ENCODE data around the gene ARAP3.

The ARAP3 gene

DNA sequence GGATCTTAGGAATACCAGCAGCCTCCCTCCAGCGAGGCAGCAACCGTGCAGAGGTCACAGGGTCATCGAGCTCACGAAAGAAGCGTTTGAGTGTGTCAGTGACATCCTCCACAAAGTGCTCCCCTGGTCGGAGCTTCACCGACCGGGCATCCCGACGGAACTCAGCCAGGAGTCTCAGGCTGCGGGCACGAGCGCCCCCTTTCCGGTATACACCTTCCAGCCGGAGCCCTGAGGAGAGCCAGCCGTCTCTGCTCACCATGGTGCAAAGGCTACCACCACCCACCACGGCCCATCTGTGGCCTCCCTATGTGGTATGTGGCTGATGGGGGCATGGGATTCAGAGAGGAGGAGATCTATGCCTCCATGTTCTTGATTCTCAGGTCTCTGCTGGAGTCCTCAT is 20.0 kb downstream of the ARAP3 start:
- TF ChIP-seq, protein P1, sequence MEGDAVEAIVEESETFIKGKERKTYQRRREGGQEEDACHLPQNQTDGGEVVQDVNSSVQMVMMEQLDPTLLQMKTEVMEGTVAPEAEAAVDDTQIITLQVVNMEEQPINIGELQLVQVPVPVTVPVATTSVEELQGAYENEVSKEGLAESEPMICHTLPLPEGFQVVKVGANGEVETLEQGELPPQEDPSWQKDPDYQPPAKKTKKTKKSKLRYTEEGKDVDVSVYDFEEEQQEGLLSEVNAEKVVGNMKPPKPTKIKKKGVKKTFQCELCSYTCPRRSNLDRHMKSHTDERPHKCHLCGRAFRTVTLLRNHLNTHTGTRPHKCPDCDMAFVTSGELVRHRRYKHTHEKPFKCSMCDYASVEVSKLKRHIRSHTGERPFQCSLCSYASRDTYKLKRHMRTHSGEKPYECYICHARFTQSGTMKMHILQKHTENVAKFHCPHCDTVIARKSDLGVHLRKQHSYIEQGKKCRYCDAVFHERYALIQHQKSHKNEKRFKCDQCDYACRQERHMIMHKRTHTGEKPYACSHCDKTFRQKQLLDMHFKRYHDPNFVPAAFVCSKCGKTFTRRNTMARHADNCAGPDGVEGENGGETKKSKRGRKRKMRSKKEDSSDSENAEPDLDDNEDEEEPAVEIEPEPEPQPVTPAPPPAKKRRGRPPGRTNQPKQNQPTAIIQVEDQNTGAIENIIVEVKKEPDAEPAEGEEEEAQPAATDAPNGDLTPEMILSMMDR (IDR thresholded peaks at IDR 0.05; ENCODE audit: borderline replicate concordance, insufficient read depth, low read depth, low read length) = no peak
- H3K4me3 ChIP-seq (ENCODE audit: low read depth, low read length) = no peak overlapping the region

DNA sequence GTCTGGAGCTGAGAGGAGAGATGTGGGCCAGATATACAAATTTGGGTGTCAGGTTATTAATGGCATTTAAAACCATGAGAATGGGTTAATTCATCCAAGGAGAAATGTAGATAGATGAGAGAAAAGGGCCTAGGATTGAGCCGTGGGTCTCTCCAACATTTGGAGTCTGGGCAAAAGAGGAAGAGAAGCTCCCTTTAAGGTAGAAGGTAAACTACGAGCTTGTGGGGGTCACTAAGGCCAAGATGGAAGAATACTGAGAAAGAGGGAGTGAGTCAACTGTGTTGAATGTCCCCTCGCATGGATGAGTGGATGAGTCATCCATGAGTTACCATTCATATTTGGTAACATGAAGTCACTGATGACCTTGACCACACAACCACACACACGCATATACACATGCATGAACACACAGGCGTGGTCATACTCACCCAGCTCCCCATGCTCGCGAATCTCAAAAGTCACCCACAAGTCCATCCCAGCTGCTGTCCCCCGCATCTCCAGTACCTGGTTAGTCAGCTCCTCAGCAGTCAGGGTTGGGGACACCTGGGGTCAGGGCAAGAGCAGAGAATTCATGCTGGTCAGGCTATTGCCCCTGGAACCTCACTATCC is 24.0 kb downstream of the ARAP3 start:
- no peak overlapping the region for H3K4me3 ChIP-seq (ENCODE audit: low read depth, low read length)
- TF ChIP-seq, protein P1 (IDR thresholded peaks at IDR 0.05; ENCODE audit: borderline replicate concordance, insufficient read depth, low read depth, low read length) = no peak

DNA sequence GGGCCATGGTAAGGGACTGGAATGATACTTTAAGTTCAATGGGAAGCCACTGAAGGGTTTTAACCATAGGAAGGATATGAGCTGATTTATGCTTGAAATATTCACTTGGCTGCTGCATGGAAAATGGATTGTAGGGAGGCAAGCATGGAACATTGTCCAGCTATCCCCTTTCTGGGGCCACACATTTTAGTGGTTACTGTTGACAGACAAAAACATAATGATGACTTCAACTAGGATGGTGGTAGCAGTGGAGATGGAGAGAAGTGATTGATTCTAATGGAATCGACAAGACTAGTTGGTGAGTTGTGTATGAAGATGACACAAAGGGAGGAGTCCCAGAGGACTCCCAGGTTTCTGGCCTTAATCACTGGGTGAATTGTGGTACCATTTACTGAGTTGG is 24.6 kb downstream of the ARAP3 start:
- TF ChIP-seq, protein P1 (IDR thresholded peaks at IDR 0.05; ENCODE audit: borderline replicate concordance, insufficient read depth, low read depth, low read length) = no peak
- no peak overlapping the region for H3K4me3 ChIP-seq (ENCODE audit: low read depth, low read length)

DNA sequence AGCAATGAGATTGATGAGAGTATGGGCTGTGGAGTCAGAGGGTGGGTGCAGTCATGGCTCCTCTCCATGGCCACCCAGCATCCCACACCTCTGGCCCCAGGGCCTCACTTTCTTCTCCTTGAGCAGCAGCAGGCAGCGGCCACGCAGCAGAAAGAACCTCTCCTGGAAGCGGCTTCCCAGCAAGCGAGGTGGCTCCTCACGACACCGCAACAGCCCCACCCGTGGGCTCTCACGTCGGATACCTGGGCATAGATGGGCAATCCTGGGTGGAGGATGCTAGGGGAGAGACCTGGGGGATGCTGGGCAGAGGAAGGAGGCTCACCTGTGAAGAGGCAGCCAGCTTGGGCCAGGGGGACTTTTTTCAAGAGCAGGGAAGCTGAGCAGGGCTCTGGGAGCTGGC is 25.6 kb downstream of the ARAP3 start:
- H3K4me3 ChIP-seq (ENCODE audit: low read depth, low read length) = no peak overlapping the region
- TF ChIP-seq, protein P1 (IDR thresholded peaks at IDR 0.05; ENCODE audit: borderline replicate concordance, insufficient read depth, low read depth, low read length) = no peak

DNA sequence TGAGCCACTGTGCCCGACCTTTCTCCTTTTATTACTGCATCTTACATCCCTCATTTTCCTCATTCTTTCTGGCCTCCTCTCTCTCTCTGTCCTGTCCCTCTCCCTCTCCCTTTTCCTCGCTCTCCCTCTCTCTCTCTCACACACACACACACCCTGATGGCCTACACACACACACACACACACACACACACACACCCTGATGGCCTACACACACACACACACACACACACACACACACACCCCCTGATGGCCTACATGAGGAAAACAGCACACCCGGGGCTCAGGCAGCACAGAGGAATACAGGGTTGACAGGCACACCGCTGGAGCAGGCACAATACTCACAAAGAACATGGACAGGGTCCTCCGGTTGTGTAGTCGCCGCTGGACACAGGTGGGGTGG is 27.0 kb downstream of the ARAP3 start:
- no peak overlapping the region for H3K4me3 ChIP-seq (ENCODE audit: low read depth, low read length)
- TF ChIP-seq, protein P1 (IDR thresholded peaks at IDR 0.05; ENCODE audit: borderline replicate concordance, insufficient read depth, low read depth, low read length) = no peak

DNA sequence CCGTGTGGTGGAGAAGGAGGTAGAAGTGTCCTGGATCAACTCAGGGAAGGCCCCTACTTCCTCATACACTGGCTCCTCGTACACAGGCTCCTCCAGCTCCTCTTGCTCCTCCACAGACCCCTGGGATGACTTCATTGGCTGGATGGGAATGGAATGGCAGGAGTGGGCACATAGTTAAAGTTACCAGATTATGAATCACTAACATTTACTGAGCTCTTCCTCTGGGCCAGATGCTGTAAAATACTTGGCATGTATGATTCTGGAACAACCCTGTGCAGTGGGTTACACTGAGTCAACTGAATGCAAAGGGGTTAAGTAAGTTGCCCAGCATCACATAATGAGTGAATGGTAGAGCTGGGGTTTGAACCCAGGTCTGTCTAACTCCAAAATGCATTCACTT is 27.7 kb downstream of the ARAP3 start:
- H3K4me3 ChIP-seq (ENCODE audit: low read depth, low read length) = no peak overlapping the region
- TF ChIP-seq, protein P1 (IDR thresholded peaks at IDR 0.05; ENCODE audit: borderline replicate concordance, insufficient read depth, low read depth, low read length) = no peak

DNA sequence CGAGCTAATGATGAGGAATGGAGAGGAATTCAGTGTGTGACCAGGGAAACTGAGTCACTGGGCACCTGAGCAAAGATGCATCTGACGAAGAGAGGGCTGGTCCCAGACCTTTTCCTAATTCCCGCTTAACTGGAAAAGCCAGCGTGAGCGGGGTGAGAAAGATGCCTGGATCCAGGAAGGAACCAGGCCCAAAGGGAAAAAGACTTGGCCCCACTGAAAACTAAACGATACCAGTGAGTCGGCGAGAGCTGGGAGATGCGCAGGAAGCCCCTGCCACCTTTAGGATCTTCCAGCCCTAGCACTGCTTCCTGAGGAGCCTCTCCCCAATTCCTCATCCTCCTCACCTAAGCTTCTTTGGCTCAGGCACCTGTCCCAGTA is 30.3 kb downstream of the ARAP3 start:
- no peak overlapping the region for H3K4me3 ChIP-seq (ENCODE audit: low read depth, low read length)
- TF ChIP-seq, protein P1 (IDR thresholded peaks at IDR 0.05; ENCODE audit: borderline replicate concordance, insufficient read depth, low read depth, low read length) = no peak
